Epithelial cell of prostate (primary cell): ENCODE results near the gene PTCD1.
A peak's percentile ranks its signal among the peaks of the same experiment; 100 is the strongest.
"Not testable (repeated sequence)": the region's sequence is repeated elsewhere in the genome, so short reads cannot be mapped to it uniquely, and the experiment has no call there.

Experiments used
- DNase-seq: peaks from one replicate; pipeline ENCODE4 v3.0.0-alpha.2; 2011; ENCODE audit warnings: low read depth, low spot score
- H3K27ac ChIP-seq: fragments of 450-650 bp; 2 replicates; pipeline ENCODE4 v1.5.1; 2017; ENCODE audit warnings: mild to moderate bottlenecking

Gene PTCD1

DNA sequence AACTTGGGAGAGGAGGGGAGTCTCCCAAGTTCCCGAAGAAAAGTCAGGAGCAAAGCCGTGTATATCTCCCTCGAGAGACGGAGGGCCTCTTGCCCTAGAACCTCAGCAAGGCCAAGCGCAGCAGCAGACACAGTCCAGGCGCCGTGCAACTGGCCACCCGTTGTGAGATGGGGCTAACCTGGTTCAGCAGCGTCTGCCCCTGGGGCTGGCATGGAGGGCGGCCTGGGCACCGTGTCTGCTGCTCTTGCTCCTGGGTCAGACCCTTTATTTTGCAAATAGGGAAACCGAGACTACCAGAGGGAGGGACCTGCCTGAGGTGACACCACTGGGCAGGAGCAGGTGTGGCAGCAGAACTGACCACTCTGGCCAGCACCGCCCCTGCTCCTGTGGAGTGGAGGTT is 13.9 kb upstream of the PTCD1 start:
- H3K27ac ChIP-seq = no peak overlapping the region
- DNase-seq = no peak

DNA sequence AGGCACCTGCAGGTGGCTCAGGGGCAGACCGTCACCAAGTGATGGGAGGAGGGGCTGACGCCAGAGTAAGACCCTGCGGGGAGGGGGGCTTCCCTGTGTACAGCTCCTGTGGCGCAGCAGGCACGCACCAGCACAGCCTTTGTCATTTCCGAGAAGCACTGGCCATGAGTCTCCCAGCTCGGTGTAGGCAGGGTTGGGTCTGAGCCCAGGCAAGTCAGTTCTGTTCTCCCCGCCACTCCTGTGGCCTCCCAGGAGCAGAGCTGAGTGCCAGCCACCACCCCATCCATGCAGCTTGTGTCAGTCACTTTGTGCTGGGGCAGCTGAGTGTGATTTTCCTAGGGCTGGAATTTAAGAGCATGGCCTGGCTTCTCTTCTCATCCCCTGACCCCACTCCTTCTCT is 13.3 kb upstream of the PTCD1 start:
- no peak for DNase-seq
- no peak overlapping the region for H3K27ac ChIP-seq

DNA sequence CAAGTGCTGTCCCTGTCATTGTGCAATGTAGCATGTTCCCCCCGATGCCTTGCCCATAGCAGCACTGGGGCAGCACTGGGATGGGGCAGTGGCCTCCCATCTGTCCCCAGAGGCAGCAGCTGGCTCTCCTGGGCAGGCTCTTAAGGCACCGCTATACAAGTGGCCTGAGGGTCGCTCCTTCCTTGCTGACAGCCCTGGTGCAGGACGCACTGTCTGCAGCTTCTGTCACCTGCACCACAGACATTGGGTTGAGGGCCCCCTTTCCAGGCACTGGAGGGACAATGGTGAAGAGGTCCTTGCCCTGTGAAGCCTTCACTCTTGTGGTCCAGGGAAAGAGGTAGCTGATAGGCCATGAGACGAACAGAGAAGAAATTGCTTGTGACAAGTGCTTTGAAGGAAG is 10.7 kb upstream of the PTCD1 start:
- DNase-seq = no peak
- no peak overlapping the region for H3K27ac ChIP-seq

DNA sequence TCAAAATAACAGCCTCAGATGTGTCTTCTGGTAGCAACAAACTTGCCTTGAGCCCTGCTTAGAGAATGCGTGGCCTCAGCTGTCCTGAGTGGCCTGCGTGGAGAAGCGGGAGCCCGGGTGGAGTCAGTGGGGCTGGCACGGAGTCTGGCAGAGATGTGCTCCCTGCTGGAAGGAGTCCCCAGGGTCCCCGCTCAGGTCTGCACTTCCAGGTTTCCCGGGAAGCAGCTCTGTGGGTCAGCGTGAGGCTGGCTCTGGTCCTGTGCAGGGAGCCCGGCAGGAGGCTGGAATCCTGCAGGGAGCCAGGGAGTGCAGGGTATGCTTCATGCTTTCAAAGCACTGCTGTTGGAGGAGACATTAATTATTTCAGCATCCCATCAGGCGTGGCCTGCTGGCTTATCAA is 10.3 kb upstream of the PTCD1 start:
- DNase-seq = no peak
- H3K27ac ChIP-seq = no peak overlapping the region

DNA sequence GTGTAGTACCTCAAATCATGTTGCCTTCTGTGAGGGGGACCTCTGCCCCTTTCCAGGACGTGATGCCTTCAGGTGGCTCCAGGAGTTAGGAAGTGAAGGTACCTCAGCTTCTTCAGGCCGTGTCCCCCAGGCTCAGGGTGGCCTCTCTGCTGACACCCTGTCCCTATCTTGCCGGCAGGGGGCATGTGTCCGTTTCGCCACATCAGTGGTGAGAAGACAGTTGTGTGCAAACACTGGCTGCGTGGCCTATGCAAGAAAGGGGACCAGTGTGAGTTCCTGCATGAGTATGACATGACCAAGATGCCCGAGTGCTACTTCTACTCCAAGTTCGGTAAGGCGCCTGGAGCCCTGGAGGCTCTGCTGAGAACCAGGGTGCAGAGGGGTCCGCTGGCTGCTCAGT is 9.3 kb upstream of the PTCD1 start:
- H3K27ac ChIP-seq = no peak overlapping the region
- no peak for DNase-seq

DNA sequence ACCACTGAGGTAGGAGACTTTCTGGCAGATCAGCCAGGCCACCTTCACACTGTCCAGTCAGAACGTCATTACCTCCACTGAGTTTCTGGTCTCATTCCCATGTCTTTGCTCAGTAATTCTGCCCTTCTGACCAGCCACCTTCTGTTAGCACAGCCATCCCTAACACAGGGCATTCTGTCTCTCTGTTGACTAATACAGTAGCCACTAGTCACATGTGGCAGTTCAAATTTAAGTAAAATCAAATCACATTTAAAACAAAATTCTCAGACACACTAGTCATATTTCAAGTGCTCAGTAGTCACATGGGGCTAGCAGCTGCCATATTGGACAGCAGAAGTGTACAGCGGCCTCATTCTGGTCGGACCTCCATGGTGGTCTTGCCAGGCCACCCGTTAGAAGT is 7.5 kb upstream of the PTCD1 start:
- no peak overlapping the region for H3K27ac ChIP-seq
- no peak for DNase-seq

DNA sequence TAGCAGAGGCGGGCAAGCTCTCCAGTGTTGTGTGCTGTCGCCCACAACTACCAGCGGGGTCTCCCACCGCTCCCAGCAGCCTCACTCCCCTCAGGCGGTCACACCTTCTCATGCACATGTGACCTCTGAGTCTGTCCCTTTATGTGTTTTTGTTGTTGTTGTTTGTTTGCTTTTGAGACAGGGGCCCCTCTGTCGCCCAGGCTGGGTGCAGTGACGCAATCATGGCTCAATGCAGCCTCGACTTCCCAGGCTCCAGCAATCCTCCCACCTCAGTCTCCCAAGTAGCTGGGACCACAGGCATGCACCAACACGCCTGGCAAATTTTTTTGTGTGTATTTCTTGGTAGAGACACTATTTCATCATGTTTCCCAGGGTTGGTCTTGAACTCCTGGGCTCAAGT is 1.6 kb upstream of the PTCD1 start:
- H3K27ac ChIP-seq = peak overlapping the region; percentile 71
- no peak for DNase-seq

DNA sequence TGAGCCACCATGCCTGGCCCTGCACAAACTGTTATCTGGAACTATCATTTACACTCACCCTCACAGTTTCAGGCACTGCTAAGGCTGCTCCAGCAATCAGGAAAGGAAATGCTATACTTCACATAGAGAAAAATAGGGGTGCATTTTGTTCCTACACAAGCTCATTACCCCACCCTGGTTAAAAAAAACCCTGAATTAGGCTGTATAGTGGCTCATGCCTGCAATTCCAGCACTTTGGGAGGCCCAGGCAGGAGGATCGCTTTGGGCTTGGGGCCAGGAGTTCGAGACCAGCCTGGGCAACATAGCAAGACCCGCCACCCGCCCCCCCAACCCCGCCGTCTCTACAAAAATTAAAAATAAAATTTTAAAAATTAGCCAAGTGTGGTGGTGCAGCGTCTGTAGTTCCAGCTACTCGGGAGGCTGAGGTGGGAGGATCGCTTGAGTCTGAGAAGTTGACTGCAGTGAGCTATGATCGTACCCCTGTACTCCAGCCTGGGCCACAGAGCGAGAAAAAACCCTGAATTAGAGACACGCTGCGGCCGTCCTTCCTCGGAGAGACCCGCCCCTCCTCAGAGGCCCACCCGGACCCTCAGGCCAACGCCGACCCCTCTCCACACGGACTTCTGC is 539 bp downstream of the PTCD1 start:
- H3K27ac ChIP-seq = peak overlapping the region; percentile 71
- DNase-seq = no peak

DNA sequence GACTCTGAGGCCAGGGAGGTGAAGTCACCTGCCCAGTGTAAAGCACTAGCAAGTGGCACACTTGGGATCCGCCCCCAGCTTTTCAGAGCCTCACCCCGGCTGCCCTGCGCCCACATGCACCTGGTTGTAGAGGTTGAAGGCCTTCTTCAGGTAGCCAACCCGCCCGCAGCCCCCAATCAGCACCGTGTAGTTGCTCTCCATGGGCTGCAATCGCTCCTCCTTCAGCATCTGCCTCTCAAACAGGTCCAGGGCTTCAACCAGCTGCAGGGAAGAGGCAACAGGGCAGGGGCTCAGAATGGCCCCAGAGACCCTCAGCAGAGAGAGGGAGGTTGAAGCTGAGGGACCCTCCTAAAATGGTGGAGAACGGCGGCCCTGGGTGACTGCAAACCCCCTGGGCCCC is 5.4 kb downstream of the PTCD1 start:
- peak overlapping the region; percentile 87 for H3K27ac ChIP-seq
- DNase-seq = no peak

DNA sequence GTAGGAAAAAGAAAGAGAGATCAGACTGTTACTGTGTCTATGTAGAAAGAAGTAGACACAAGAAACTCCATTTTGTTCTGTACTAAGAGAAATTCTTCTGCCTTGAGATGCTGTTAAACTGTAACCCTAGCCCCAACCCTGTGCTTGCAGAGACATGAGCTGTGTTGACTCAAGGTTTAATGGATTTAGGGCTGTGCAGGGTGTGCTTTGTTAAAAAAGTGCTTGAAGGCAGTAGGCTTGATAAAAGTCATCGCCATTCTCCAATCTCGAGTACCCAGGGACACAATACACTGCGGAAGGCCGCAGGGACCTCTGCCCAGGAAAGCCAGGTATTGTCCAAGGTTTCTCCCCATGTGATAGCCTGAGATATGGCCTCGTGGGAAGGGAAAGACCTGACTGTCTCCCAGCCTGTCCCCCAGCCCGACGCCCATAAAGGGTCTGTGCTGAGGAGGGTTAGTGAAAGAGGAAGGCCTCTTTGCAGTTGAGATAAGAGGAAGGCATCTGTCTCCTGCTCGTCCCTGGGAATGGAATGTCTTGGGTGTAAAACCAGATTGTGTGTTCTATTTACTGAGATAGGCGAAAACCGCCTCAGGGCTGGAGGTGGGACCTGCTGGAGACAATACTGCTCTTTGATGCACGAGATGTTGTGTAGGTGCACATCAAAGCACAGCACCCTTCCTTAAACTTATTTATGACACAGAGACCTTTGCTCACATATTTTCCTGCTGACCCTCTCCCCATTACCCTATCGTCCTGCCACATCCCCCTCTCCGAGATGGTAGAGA is 6.7 kb downstream of the PTCD1 start:
- DNase-seq = peak; percentile 67

DNA sequence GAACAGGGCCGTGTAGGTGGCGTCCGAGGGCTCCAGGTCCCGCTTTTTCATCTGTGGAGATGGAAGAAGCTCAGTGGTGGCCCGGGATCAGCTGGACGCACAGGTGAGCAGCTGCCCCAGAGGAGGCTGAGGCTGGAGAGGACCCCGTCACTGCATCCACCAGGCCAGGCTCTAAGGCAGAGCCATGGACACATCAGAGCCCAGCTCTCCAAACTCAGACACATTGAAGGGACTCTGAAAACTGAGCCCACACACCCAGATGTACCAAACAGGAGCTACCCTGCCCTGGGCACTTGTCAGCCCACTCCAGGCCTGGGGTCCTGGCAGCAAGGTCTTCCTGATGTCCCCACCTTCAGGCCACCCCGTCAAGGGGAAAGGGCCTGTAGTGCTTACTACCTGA is 8.8 kb downstream of the PTCD1 start:
- no peak for DNase-seq
- peak overlapping the region; percentile 87 for H3K27ac ChIP-seq

More for the DNA sequence above, 6.7 kb downstream of the PTCD1 start:
- H3K27ac ChIP-seq = peak overlapping the region; percentile 87

DNA sequence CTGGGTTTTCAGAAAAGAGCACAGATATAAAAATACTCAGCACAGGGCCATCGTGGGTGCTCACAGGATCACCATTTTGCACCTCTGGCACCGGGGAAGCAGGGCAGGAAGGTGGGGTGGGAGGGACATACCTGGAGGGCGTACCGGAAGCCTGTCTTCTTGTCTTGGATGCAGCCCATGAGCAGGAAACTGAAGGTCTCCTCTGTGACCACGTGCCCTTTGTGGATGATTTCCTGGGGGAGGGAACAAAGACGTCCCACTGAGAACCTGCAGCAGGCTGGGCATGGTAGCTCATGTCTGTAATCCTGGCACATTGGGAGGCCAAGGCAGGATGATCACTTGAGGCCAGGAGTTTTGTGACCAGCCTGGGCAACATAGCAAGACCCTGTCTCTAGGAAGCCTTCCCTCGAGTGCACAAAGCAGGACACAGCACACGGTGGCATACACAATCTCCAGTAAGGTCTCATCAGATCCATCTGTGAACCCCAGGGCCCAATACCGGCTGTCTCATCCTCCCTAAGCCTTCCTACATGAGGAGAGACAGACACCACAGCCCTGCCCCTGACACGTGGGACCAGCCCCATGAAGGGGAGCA is 9.5 kb downstream of the PTCD1 start:
- H3K27ac ChIP-seq = no peak overlapping the region
- DNase-seq = no peak

DNA sequence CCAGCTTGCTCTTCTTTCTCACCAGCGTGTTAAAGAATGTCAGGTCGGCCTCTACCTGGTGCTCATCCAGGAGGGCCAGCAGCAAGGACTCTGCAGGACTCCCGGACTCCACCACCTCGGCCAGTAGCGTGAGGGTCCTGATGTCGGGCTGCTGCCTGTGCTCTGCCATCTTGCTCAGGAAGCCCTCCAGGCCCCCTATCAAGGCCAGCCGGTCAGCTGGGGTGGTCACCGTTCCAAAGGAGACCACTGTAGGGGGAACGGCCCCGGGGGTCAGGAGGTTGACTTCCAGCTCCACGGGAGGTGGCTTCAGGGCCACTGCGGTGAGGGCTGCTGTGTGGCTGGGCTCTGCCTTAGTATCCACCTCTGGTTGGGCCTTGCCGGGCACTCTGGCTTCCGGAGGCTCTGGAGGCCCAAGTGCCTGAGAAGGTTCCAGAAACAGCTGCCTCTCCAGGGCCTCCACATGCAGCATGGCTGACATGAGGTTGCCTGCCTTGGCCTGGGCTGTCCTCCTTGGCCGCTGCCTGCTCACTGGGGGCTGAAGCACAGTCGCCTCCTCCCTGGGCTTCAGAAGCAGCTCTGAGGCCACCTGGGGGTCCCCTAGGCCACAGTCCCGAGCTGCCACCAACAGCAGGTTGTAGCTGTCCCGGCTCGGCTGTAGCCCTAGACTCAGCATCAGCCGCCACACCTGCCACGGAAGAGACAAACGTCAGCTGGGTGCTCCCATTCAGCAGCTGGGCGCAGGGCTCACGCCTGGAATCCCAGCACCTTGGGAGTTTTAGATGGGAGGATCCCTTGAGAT is 13.5 kb downstream of the PTCD1 start:
- no peak for DNase-seq
- H3K27ac ChIP-seq = no peak overlapping the region

DNA sequence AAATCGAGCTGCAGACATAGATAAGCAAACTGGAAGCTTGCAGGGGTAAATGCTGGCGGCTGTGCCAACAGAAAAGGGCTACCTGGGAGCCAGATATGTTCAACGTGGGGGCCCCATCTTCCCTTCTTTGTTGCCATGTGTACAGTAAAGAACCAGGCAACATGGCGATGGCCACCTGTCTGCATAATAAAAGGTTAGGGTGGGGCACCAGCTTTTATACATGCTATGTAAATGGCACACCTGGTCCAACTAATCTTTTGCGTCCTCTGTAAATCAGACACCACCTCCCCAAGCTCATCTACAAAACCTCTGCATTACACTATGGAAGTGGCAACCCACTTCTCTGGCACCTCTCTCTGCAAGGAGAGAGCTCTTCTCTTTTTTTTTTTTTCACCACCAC is 16.0 kb downstream of the PTCD1 start:
- H3K27ac ChIP-seq = no peak overlapping the region
- DNase-seq = no peak

DNA sequence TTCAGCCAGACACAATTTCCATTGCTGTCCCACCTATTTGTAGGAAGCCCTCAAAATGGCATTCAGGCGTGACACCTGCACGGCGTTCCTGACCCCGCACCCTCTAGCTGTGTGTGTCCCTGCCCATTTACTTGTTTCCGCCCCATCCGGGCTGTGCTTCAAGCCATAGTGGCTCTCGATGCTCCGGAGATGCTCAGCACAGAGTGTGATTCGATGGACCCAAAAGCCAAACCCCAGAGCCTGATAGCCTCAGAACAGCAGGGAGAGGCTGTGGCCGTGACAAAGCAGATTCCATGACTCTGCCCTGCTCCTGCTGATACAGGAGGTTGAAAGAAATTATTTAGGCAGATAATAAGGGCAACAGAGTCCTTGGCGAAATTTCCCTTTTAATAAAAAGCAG is 16.4 kb downstream of the PTCD1 start:
- DNase-seq = no peak
- no peak overlapping the region for H3K27ac ChIP-seq

DNA sequence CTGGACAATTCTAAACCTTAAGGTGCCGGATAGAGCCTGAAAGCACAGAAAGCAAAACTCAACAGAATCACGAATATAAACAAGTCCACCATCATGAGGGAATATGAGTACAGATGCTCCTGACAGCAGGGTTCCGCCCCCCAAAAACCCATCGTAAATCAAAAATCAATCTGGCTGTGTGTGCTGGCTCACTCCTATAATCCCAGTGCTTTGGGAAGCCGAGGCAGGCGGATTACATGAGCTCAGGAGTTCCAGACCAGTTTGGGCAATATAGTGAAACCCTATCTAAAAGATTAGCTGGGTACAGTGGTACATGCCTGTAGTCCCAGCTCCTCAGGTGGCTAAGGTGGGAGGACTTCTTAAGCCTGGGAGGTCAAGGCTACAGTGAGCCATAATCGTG is 17.6 kb downstream of the PTCD1 start:
- no peak for DNase-seq
- H3K27ac ChIP-seq = no peak overlapping the region

DNA sequence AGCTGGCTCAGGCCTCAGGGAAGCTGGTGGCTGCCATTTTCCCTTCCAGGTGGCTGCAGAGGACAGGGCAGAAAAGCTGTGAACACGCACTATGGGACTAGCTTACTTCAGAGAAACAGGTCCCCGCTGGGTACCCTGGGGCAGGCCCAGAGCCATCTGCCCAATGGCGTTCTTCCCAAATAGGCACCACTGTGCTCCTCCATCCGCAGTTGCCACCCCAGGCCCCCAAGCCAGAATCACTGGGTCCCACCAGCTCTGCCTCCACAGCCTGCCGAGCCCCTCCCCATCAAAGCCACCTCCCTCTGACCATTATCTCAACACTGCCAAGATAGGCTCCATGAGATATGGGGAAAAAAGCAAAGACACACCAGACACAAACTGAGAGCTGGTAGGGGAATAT is 18.4 kb downstream of the PTCD1 start:
- no peak for DNase-seq
- H3K27ac ChIP-seq = no peak overlapping the region

DNA sequence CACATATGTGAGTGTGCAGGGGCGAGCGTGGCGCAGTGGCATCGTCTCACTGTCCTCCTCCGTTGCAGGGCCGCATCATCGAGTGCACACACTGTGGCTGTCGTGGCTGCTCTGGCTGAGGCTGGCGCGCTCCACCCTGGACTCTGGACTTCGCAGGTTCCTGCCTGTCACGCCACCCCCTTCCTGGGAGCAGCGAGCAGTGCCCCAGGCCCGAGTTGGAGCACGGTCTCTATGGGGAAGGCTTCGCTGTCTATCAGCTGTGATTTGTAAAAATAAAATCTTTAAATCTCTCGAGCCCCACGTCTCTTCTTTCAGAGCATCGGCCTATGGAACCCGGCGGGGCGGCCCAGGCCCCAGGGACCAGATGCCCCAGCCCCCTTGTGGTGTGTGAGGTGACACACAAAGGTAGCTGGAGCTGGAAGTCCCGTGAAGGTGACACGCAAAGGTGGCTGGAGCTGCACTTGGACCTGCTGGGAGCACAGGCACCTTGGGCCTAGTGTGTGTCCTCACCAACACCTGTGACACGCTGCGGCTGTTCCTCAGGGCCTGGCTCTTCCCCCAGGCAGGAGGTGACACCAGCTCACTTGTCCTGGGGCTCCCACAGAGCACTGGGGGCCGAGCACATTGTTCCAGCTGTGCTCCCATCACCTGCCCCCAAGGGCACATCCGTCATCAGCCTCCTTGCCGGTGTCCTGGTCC is 19.1 kb downstream of the PTCD1 start:
- no peak for DNase-seq
- H3K27ac ChIP-seq = no peak overlapping the region

DNA sequence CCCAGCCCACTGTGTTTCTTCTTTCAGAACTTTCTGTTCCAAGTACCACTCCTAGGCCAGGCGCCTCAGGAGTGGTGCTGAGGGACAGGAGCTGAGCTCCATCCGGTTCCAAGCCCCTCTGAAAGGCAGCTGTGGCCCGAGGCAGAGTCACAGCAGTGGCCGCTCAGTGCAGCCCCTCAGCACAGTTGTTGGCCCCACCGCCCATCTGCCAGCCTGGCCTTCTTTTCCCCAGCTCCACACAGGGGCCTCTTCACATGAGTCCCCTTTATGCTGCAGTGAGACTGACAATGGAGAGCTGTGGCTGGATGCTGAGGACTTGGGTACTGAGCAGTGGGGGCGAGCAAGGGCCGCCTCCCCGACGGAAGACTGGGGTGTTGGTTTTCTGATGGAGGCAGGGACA is 20.3 kb downstream of the PTCD1 start:
- no peak overlapping the region for H3K27ac ChIP-seq

DNA sequence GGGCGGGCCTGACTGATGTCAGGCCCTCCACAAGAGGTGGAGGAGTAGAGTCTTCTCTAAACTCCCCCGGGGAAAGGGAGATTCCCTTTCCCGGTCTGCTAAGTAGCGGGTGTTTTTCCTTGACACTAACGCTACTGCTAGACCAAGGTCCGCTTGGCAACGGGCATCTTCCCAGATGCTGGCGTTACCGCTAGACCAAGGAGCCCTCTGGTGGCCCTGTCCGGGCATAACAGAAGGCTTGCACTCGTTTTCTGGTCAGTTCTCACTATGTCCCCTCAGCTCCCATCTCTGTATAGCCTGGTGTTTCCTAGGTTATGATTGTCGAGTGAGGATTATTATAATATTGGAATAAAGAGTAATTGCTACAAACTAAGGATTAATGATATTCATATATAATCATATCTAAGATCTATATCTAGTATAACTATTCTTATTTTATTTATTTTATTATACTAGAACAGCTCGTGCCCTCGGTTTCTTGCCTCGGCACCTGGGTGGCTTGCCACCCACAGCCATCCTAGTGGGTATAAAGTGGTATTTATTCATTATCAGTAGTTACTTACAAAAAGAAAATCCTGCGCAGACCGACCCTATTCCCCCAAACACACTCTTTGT is 23.0 kb downstream of the PTCD1 start:
- H3K27ac ChIP-seq = not testable (repeated sequence)

More for the DNA sequence above, 20.3 kb downstream of the PTCD1 start:
- DNase-seq = no peak

More for the DNA sequence above, 23.0 kb downstream of the PTCD1 start:
- not testable (repeated sequence) for DNase-seq
